DLD1 (cell line): ENCODE data around the gene SNCAIP.
"Not testable (repeated sequence)": the region's sequence is repeated elsewhere in the genome, so short reads cannot be mapped to it uniquely, and the experiment has no call there.

Experiments used
- in situ Hi-C: cut with HindIII; loops from 2 replicates; pipeline ENCODE4 v1.10.0; 2017; ENCODE audit warnings: low sequenced_read_pairs

SNCAIP gene

DNA sequence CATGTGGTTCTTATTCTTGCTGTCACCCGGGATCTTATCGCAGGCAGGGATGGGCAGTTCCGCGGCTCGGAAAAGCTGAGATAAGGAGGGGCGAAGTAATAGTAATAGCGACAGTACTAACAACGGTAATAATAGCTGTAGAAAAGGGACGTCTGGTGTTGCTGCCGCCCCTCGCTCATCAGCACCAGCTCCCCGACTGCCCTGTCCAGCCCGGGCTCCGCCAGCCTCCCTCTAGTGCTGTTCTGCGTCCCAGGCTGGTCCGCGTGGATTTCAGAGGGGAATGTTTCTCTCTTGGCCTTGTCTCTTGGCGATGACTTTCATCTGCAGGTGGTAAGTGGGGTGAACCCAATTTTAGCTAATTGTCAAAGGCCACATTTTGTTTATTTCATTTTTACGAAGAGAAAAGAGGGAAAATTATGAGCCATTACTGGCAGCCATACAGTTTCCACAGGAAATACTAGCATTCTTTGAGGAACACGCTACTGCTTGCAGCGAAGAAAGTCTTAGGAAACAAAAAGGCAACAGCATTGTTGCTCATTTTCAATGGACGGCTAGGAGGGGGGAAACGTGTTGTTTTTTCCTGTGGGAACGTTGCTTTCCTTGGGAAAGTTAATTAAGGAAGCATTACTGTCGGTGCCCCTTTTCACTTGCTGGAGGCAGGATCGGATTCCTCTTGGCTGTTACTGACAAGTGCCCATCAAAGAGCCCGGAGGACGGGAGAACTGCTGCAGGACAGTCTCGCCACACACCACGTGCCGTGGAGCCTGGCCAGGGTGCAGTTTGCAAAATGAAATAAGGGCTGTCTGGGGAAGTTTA lies 762 bp downstream of the SNCAIP start:
- in situ Hi-C loops = no loop called here

DNA sequence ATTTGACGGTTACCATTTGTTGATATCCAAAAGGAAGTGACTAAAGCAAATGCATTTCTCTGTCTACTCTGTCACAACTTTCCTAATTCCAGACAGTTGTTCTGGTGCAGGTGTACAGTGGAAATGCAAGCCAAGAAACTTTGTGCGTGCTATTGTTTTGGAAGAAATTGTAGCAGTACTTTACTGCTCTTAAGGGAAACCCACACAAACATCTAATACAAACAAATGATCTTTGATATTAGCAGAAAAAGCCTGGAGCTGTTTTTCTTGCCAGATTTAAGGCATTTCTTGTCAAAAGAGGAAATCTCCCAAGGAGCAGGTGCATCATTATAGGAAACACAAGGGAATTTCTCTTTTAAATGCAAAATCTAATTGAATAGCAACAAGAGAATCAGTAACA lies 2.0 kb downstream of the SNCAIP start:
- in situ Hi-C loops = no loop called here

- in situ Hi-C loops = no loop called here
Observed at GRCh38 chr5:122315521-122315920, 3.5 kb downstream of the SNCAIP start.

DNA sequence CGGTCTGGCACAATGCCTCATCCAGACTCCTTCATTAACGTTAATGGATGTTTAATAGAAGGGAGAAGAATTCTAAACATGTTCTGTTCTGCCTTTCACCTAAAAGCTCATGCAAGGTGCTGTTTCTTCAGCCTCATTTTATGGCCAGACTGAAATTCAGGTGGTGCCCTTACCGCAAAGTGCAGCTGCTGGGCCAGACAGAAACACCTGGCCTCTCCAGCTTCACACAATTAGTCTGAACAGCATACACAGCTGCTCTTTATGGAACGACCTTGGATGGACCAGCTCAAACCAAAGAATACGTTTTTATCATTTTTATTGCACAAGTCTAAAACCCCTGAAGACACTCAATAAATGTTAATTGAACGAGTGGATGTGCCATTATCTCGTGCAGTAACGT lies 4.6 kb downstream of the SNCAIP start:
- in situ Hi-C loops = no loop called here

GRCh38 chr5:122319897-122320296 lies 7.9 kb downstream of the SNCAIP start:
- in situ Hi-C loops = no loop called here

DNA sequence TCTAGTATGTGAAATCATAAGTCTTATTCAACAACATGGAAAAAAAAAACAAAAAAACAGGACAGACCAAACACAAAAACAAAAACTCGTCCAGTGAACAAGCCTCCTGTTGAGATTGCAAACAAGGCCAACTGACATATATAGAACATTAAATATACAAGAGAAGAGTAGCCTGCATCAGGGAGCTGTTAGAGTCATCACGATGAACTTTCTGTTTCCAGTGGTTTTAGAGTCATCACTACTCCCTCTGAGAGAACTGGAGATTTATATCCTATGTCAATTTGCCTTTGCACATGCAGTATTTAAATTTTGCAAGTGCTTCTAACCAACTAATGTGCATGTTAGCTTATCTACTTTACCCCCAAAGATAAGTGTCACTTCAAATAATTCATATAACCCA lies 9.9 kb downstream of the SNCAIP start:
- in situ Hi-C loops = no loop called here

DNA sequence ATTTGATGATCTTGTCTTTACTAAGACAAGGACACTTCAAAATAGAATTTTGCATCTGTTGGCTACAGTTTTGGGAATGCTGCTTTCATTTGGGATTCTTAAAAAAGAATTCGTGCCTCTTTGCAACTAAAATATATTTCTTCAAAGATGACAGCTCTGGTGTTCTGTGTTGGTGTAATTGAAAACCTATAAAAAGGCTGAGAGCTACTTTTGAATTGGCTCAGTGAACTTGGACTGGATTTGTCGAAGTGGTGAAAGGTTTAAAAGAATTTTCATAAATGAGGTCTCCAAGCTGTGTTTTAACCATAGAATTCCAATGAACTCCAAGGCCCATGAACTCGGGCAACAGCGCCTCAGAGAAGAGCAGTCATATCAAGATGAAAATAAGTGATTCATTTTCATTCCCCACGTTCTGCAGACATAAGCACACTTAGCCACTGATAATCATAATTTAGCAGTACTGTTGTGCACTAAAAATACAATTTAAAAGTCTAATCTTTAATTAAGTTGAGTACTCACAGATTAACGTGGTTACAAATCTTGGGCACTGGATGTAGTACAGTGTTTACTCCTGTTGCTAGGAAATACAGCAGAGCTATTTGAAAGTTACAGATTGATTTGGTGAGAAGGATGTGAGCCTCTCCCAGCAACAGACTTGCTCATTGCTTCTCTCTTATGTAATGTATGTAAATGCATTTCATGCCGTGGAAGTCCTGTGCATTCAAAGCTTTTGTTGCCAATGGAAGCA lies 10.9 kb downstream of the SNCAIP start:
- in situ Hi-C loops = no loop called here

DNA sequence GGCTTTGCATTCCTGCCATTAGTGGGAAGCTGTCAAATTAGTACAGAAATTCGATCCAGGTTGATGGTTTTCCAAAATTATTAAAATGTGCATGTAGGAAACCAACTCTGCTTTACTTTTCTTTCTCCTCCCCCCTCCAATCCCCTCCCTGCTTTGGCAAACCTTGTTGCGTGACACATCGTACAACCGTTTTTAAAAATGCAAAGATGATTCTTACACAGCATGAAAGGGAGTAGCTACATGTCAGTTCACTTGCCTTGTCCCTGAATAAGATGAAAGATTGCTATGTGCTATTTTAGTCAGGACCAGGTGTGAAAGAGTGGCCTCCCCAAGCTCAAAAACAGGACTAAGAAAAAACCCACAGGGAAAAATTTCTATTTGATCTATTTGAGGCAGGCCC lies 11.7 kb downstream of the SNCAIP start:
- in situ Hi-C loops = no loop called here

DNA sequence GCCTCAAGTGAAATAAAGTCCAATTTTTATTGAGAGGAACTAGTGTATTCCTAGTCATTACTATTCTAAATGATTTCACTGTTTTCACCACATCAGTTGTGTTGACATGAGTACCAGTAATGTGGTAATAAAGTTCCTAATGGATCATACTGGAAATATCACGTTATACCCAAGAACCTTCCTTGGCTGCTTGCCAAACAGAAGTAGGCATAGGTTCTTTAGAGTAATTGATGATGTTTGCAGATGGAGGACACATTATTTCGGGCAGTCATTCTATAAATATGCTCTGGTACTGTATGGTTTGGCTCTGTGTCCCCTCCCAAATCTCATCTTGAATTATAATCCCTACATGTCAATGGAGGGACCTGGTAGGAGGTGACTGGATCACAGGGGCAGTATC lies 15.1 kb downstream of the SNCAIP start:
- in situ Hi-C loops = no loop called here

DNA sequence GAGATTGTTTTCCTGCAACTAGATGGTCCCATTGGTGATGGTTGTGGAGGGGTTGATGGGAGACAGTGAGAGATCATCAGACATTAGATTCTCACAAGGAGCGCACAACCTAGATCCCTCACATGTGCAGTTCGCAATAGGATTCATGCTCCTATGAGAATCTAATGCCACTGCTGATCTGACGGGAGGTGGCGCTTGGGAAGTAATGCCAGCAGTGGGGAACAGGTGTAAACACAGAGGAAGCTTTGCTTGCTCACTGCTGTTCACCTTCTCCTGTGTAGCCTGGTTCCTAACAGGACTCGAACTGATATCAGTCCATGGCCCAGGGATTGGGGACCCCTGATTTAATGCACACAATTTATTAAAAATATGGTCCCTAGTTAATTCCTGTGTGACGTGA lies 18.8 kb downstream of the SNCAIP start:
- in situ Hi-C loops = no loop called here

GRCh38 chr5:122332599-122333555 lies 20.8 kb downstream of the SNCAIP start:
- in situ Hi-C loops = no loop called here

DNA sequence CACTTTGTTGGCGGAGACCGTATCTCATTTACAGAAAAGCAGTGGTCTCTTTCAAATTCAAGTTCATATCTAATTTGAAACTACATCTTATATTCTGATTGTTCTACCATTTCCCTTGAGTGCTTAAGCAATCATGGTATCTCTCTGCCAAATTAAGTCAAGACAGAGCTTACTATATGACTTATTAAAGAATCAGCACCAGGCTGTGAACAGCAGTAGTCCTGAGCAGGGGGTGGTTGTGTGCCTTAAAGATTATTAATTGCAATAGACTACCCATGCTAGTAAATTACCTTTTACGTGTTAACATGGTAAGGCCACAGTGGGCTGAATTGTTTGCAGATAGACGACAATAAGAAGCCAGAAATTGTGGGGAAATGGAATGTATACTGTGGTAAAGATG lies 21.5 kb downstream of the SNCAIP start:
- in situ Hi-C loops = no loop called here

DNA sequence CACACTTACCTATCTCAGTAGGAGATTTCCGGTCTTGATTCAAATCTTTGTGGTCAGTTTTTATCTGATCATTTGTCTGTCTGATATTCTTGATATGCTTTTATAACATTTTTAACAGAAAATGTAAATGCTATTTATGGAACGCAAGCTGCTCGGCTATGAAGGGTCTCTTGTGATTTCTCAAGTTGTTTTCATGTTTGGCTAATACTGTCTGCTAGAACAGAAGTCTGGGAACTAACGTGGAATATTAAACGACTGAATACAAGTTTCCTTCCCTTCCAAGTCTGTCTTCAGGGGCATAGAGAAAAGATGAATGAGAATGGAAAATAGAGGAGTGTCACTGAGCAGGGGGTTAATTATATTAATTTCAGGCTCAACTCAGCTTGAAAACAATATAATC lies 27.6 kb downstream of the SNCAIP start:
- in situ Hi-C loops = no loop called here

DNA sequence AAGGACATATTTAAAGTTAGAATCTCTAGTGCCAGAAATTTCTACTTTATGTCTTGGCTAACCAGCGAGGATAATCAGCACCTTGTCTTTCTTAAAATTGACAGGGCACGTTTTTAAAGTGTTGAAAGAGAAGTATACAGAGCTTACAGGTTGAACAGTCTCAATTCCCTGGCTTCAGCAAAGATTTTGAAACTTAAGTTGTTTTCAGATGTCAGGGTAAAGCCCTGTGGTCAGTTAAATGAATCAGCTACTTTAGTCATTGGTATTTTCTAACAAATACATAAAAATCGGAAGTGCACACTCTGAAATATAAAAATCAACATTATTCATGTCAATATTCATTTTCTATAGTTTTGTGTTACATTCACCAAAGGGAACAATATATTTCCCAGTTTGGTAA lies 29.1 kb downstream of the SNCAIP start:
- in situ Hi-C loops = no loop called here

DNA sequence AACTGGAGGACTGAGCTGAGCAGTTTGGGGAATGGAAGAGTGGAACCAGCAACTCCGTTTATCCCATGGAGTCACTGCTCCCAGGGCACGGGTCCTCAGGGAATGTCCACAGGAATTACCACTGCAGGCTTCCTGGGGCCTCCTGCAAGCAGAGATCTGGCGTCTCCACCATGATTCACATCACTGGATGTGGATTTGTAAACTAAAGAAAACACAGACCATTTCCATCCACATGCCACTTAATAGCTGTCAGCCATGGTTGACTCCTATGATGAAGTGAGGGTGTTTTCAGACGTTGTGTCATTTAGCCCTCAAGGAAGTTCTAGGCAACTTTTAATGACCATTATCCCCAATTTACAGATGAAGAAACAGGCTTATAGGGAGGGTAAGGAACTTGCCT lies 30.2 kb downstream of the SNCAIP start:
- in situ Hi-C loops = no loop called here

- in situ Hi-C loops = no loop called here
Observed at GRCh38 chr5:122346897-122347581, 35.0 kb downstream of the SNCAIP start.

DNA sequence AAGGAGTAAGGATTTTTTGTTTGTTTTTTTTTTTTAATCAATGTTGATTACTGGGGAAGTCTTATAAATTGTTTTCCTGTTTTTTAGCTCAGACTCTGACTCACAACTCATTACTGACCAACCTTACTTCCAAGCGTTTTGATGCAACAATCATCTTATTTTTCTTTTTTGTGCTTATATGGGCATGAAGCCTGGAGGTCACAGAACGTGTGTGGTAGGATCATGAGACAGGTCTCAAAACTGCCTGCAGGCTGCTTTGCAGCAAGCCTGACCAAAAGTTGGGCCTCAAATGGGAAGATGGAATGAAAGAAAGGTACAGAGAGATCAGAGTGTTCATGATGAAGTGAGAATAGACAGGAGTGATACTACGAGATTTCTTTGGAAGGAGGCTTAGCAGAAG lies 38.5 kb downstream of the SNCAIP start:
- in situ Hi-C loops = no loop called here

GRCh38 chr5:122351416-122352157 lies 39.5 kb downstream of the SNCAIP start:
- in situ Hi-C loops = no loop called here

DNA sequence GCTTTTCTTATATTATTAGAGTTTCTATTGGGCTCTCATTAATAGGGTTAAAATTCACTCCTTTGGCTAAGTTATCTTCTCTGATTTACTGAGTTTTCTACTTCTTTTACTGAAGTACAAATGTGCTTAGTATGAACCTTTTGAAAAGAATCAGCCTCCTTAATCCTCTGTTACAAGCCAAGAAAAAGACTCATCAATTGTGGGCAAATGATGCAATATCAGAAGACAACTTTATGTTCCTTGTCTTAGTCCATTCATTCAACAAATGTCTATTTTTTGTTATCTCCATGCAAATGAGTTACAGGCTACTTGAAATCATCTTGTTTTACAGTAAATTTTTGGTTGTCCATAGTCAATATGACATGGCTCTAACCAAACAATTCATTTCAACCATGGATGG lies 40.3 kb downstream of the SNCAIP start:
- in situ Hi-C loops = no loop called here

DNA sequence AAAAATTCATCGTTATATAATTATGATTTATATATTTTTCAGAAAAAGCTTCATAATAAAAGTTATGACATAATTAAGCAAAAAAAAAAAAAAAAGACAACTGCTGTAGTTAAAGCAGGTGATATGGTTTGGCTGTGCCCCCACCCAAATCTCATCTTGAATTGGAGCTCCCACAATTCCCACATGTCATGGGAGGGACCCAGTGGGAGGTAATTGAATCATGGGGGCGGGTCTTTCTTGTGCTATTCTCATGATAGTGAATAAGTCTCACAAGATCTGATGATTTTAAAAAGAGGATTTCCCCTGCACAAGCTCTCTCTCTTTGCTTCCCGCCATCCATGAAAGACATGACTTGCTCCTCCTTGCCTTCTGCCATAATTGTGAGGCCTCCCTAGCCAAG lies 41.3 kb downstream of the SNCAIP start:
- in situ Hi-C loops = not testable (repeated sequence)
